GM10266 (cell line): ENCODE measurements around the gene SLC8A1.
"Not testable (repeated sequence)": the region's sequence is repeated elsewhere in the genome, so short reads cannot be mapped to it uniquely, and the experiment has no call there.

ENCODE experiments used
- DNase-seq: peaks from one replicate; pipeline ENCODE4 v3.0.0; 2012; ENCODE audit errors: extremely low spot score
- TF ChIP-seq, protein P1 (sequence below): IDR thresholded peaks from 2 replicates; pipeline ENCODE4 v1.5.1; 2012; ENCODE audit warnings: mild to moderate bottlenecking, low read depth; ENCODE audit not compliant: control insufficient read depth, insufficient read depth; ENCODE audit errors: missing control alignments

Gene SLC8A1

GRCh38 chr2:40085786-40086185 lies 366.1 kb downstream of the SLC8A1 start:
- TF ChIP-seq, protein P1, sequence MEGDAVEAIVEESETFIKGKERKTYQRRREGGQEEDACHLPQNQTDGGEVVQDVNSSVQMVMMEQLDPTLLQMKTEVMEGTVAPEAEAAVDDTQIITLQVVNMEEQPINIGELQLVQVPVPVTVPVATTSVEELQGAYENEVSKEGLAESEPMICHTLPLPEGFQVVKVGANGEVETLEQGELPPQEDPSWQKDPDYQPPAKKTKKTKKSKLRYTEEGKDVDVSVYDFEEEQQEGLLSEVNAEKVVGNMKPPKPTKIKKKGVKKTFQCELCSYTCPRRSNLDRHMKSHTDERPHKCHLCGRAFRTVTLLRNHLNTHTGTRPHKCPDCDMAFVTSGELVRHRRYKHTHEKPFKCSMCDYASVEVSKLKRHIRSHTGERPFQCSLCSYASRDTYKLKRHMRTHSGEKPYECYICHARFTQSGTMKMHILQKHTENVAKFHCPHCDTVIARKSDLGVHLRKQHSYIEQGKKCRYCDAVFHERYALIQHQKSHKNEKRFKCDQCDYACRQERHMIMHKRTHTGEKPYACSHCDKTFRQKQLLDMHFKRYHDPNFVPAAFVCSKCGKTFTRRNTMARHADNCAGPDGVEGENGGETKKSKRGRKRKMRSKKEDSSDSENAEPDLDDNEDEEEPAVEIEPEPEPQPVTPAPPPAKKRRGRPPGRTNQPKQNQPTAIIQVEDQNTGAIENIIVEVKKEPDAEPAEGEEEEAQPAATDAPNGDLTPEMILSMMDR, result no peak
- no peak for DNase-seq

DNA sequence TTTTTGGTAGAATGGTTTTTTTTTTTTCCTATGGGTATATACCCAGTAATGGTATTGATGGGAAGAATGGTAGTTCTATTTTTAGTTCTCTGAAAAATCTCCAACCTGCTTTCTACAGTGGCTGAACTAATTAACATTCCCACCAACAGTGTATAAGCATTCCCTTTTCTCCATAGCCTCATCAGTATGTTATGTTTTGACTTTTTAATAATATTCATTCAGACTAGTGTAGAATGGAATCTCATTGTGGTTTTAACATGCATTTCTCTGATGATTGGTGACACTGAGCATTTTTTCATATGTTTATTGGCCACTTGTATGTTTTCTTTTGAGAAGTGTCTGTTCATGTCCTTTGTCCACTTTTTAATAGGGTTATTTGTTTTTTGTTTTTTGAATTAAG lies 378.6 kb downstream of the SLC8A1 start:
- DNase-seq, result not testable (repeated sequence)

GRCh38 chr2:40072442-40073232 lies 379.3 kb downstream of the SLC8A1 start:
- TF ChIP-seq, protein P1, result no peak
- no peak for DNase-seq

- TF ChIP-seq, protein P1, result no peak
Observed at GRCh38 chr2:40062381-40062780, 389.5 kb downstream of the SLC8A1 start.

DNA sequence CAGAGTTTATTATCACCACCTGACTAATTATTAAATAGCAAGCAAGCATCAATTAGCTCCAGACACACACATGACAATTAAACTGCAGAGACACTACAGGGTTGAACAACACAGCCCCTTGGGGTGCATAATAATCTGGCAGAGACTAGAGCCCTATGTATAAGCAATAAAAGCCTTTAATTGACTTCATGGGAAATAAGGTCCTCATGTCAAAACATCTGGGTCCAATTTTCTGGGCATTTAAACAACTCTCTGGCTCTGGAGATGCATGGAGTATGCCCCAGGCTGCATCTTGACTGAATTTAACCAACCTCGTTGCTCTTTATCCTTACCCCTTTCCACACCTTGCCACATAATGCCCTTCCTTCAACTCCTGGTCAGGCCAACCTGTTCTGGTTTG lies 402.1 kb downstream of the SLC8A1 start:
- no peak for DNase-seq
- TF ChIP-seq, protein P1, result no peak

More at GRCh38 chr2:40062381-40062780, 389.5 kb downstream of the SLC8A1 start:
- no peak for DNase-seq

- TF ChIP-seq, protein P1, result no peak
- DNase-seq, result no peak
Observed at GRCh38 chr2:40048506-40048905, 403.4 kb downstream of the SLC8A1 start.

DNA sequence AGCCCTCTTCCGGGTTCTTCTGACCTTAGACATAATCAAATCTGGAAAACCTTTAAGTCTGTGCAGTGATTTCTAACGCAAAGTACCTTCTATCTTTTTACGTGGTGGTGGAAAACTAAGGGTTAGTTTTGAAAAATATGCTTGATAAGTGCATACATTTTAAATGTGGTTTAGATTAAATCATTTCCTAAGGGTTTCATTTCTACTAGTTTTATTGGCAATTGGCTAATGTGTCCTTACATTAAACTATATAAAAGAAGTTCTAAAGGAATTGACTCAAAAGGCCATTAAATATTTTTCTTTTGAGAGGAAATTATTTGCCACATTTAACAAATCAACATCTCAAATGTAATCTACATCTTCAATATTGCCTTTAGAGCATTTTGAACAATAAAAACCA lies 404.5 kb downstream of the SLC8A1 start:
- no peak for DNase-seq
- TF ChIP-seq, protein P1, result no peak
